ENCODE results near the gene VPS11.
A peak's percentile ranks its signal among the peaks of the same experiment; 100 is the strongest.

The VPS11 gene

DNA sequence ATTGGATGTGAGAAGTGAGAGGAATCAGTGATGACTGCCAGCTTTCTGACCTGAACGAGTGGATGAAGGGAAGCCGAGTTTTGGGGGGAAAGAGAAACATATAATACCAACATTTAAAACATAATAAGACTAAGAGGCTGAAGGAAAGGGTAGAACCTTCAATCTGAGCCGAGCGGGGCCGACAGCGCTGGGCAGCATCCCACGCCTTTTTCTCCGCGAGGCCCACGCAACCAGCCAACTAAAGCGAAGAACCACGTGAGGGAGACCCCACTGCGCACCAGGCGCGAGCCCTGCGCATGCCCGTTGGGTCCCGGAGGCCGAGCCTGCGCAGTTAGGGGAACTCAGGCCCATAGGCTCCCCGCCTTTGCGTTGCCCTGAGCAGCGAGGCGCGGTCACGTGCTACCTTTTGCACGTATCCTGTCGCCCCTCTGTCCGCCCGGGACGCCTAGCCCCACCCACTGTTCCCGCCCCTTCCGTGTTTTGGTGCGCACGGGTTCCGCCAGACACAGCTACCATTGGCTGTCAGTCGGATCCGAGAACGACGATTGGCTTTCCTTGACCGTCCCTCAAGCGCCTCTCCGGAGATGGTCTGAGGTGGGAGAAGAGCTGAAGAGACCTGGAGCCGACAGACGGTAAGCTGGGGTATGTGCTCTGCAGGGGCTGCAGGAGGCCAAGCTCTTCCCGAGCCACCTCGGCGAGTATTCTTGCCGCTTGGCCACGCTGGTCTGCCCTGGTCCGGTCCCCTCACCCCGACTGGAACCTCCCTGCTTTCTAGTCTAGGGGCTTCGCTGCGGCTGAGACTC is 53.6 kb downstream of the VPS11 start, which contains the start of gene HINFP:
Gene HINFP, plus strand, starts transcription at position 573 of the 803 bp plus-strand sequence. CDS start 5,365 bp downstream, outside the sequence.
- peak; percentile 100 for DNase-seq (ENCODE audit: low read depth in 2 of 2)

DNA sequence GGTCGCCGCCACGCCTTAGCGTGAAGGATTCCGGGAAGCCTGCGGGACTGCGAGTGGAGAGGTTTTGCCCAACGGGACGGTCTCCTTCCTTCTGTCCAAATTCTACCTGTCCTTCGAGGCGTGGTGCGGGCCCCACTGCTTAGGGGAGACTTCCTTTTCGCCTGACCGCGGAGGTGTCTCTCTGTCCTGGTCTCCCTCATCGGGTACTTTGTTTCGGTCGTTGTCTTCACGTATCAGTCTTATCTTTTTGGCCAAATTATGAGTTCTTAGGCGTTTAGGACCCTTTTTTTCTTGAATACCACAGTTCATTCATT is 54.1 kb downstream of the VPS11 start:
- no peak for DNase-seq (ENCODE audit: low read depth in 2 of 2)

DNA sequence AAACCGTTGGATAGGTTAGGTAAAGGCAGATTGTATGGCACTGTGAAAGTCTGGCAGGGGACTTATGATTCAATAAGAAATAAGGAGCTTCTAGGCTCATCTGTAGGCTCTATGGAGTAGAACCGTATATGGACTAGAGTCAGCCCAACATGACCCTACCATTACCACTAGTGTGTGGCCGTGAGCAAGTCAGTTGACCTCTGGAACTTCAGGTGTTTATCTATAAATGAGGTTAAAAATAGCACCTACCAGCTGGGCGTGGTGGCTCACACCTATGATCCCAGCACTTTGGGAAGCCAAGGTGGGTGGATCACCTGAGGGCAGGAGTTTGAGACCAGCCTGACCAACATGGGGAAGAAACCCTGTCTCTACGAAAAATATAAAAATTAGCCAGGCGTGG is 58.2 kb downstream of the VPS11 start:
- DNase-seq (ENCODE audit: low read depth in 2 of 2) = no peak

DNA sequence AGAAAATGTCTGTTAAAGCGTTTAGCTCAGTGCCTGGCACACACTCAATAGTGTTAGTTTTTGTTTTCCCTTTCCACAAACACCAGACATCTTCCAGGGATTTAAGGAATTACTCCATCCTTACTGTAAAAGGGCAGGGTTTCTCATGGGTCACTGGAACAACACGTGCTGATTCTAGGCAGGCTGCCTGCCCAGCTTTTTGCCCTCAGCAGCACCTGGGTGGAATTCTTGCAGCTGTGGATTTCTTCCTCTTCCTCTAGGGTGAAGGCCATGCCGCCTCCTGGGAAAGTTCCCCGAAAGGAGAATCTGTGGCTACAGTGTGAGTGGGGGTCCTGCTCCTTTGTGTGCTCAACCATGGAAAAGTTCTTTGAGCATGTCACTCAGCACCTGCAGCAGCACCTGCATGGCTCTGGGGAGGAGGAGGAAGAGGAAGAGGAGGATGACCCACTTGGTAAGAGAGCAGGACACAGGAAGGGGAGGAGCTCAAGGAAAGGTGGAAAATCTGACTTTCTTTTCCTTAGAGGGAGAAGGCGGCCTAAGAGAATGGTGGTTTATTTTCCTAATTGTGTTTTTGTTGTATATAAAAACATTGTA is 59.2 kb downstream of the VPS11 start:
- no peak for DNase-seq (ENCODE audit: low read depth in 2 of 2)

DNA sequence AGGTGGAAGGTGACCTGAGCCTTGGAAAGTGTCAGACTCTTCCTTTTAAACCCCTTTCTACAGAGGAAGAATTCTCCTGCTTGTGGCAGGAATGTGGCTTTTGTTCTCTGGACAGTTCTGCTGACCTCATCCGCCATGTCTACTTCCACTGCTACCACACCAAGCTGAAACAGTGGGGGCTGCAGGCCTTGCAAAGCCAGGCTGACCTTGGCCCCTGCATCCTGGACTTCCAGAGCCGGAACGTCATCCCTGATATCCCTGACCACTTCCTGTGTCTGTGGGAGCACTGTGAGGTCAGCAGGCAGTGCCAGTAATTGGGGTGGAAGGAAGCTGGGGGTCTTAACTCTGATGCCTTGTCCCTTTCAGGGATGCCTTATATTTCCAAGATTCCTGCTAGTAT is 63.0 kb downstream of the VPS11 start:
- DNase-seq (ENCODE audit: low read depth in 2 of 2) = no peak
